Dendritic cell treated with granulocyte-macrophage colony-stimulating factor and Interleukin-4, amounts not matched to agents 40 ng/mL and 50 ng/mL, for 4 days (primary cell): Measurements from ENCODE around the gene GZMH.

Experiments
- H3K27ac Mint-ChIP-seq: one replicate; pipeline ENCODE4 v1.8.0; 2022; ENCODE audit warnings: mild to moderate bottlenecking, mixed read lengths
- H3K27me3 Mint-ChIP-seq: one replicate; pipeline ENCODE4 v1.8.0; 2022; ENCODE audit warnings: mild to moderate bottlenecking, mixed read lengths
- H3K36me3 Mint-ChIP-seq: one replicate; pipeline ENCODE4 v1.8.0; 2022; ENCODE audit warnings: low read depth, mixed read lengths
- H3K4me1 Mint-ChIP-seq: one replicate; pipeline ENCODE4 v1.8.0; 2022; ENCODE audit warnings: low read depth, mixed read lengths
- H3K4me3 Mint-ChIP-seq: one replicate; pipeline ENCODE4 v1.8.0; 2022; ENCODE audit warnings: mild to moderate bottlenecking, moderate library complexity, mixed read lengths
- H3K9me3 Mint-ChIP-seq: one replicate; pipeline ENCODE4 v1.8.0; 2022; ENCODE audit warnings: mixed read lengths
- intact Hi-C: fragments of 100-400 bp; cut with micrococcal nuclease; formaldehyde crosslinking; loops from one replicate; pipeline ENCODE4 v1.15.0; 2022

The GZMH gene

DNA sequence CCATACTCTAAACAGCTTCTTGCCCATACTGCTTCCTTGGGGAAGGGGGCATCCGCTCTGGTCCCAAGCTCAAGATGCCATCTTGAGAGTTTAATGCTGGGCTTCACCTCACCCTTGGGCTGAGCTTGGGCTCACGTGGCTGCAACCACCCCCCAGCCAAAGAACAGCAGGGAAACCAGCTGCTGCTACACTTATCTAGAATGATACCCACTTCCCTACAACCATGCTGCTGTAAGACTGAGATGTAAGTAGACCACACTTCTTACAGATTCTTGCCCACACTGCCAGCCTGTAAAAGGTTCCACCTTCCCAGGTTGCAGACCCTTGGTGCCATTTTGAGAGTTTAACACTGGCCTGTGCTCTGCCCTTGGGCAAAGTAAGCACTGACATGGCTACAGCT is 43.2 kb downstream of the GZMH start:
- H3K4me3 Mint-ChIP-seq: no peak overlapping the region
- H3K36me3 Mint-ChIP-seq: no peaks in the 10 kb centered on the region
- peaks cover 47% of the 10 kb centered on the region for H3K9me3 Mint-ChIP-seq
- no peak overlapping the region for H3K27ac Mint-ChIP-seq
- no peaks in the 10 kb centered on the region for H3K27me3 Mint-ChIP-seq
- H3K4me1 Mint-ChIP-seq: peaks cover 9% of the 10 kb centered on the region
- intact Hi-C loops: no loop called here

DNA sequence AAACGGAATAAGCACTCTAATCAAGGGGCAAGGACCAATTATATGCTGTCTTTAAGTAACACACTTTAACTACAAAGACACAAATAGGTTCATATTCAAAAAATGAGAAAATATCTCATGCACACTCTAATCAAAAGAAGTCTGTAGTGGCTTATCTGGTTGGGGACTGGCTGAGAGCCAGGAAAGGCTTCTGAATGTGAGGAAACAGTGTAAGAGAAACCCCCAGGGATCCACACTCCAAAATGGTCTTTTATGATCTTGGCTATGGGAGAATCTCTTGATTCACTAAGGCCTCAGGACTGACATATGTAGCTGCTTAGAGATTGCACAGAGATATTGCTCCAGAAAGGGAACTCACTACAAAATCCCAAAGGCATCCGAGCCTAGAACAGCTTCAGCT is 43.7 kb downstream of the GZMH start:
- Mint-ChIP-seq H3K9me3 (peaks cover 47% of the 10 kb centered on the region), H3K4me1 (peaks cover 3% of the 10 kb centered on the region), H3K27ac (no peak overlapping the region), H3K4me3 (no peak overlapping the region), H3K36me3 (no peaks in the 10 kb centered on the region), H3K27me3 (no peaks in the 10 kb centered on the region)
- intact Hi-C loops: no loop called here

DNA sequence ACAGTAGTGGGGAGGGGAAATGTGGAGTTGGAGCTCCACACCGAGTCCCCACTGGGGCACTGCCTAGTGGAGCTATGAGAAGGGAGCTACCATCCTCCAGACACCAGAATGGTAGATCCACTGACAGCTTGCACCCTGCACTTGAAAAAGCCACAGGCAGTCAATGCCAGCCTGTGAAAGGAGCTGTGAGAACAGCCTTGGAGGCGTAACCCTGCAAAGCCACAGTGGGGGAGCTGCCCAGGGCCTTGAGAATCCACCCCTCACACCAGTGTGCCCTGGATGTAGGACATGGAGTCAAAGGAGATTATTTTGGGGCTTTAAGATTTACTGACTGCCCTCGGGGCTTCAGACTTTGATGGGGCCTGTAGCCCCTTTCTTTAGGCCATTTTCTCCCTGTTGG is 46.0 kb downstream of the GZMH start:
- no peaks in the 10 kb centered on the region for H3K4me1 Mint-ChIP-seq
- no peak overlapping the region for H3K27ac Mint-ChIP-seq
- no peaks in the 10 kb centered on the region for H3K27me3 Mint-ChIP-seq
- intact Hi-C loops: no loop called here
- H3K9me3 Mint-ChIP-seq: peaks cover 43% of the 10 kb centered on the region
- H3K4me3 Mint-ChIP-seq: no peak overlapping the region
- no peaks in the 10 kb centered on the region for H3K36me3 Mint-ChIP-seq

DNA sequence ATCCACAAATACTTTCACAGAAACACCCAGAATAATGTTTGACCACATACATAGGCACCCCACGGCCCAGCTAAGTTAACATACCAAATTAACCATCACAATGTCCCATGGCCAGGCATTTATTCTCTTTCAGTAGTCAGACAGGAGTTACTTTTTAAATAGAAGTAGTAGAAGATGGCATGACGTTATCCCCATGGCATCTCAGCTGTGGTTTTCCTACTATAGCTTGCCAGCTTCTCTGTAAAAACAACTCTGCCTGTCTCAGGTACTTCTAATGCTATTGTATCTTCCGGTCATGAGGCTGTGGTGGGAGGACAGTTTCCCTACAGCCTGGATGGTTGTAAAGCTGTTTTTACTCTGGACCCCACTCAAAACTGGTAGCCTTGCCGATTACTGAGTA is 52.7 kb downstream of the GZMH start:
- Mint-ChIP-seq H3K27ac (no peak overlapping the region), H3K4me3 (no peak overlapping the region), H3K4me1 (no peaks in the 10 kb centered on the region), H3K36me3 (no peaks in the 10 kb centered on the region), H3K27me3 (no peaks in the 10 kb centered on the region), H3K9me3 (no peaks in the 10 kb centered on the region)
- intact Hi-C loops: no loop called here
